GM12891 (cell line): Measurements from ENCODE around the gene OTOS.

Experiments used
- PAX5 ChIP-seq: IDR thresholded peaks from 2 replicates; pipeline ENCODE4 v1.6.1; 2011; ENCODE audit warnings: low read length, moderate library complexity, mild to moderate bottlenecking; ENCODE audit not compliant: insufficient read depth, severe bottlenecking
- POLR2A ChIP-seq: IDR thresholded peaks from 2 replicates; pipeline ENCODE4 v1.6.1; 2011; ENCODE audit warnings: low read depth, low read length, control low read depth
- POLR2AphosphoS5 ChIP-seq: IDR thresholded peaks from 2 replicates; pipeline ENCODE4 v1.6.1; 2011; ENCODE audit warnings: low read depth, low read length, control low read depth

DNA sequence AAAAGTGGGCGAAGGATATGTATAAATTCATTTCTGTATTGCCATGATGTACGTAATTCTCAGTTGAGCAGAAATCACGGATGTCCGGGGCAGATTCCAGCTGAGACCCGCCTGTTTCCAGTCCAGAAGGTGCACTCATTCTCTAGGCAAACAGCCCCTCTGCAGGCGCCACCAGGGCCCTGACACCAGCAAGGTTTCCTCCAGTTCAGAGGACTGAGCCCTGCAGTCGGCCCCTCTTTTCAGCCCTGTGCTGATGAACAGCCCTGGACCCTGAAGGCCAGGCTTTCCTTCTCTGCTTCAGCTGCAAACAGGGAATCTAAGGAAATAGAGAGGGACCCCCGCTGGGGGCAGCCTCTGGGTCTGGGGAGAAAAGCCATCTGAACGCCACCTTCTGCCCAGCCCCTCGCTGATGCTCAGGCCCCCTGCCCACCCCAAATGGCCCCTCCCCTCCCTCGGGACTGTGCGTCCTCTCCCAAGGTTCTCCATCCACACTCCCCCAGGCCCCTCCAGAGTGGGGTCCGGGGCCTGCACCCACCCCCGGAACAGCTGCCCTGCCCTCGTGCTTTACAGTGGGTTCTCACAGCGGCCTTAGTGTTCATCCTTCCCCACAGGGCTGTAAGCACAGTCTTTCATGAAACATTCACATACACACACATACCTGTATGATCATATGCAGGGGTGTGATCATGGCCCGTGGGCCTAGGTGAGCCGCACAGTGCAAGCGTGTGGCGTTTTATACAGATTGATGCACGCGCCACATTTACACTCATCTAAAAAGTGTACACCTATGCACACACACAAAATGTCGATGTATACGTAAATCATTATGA, 16.4 kb downstream of the OTOS start:
- no peak for TF ChIP-seq PAX5
- TF ChIP-seq POLR2A, result no peak
- TF ChIP-seq POLR2AphosphoS5, result no peak
